ENCODE data around the gene MAP1LC3A. TPM values are rescaled to one million over a fixed set of nuclear protein-coding genes. Genes with fewer than 3 reads are reported as not detected.

MAP1LC3A gene
- total RNA-seq, 1 experiment from 2014 or later, result not detected

DNA sequence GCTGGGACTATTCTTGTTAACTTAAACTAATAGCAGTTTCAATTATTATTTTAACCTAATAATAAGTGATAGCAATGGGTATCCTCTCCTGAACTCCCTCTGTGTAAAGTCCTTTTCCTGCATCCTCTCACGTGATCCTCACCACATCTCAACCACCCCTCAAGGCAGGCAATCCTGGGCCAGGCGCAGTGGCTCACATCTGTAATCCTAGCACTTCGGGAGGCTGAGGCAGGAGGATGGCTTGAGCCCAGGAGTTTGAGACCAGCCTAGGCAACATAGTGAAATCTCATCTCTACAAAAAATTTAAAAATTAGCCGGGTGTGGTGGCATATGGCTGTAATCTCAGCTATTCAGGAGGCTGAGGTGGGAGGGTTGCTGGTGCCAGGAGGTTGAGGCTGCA lies 23.7 kb downstream of the MAP1LC3A start:
- TF ChIP-seq, protein P1, sequence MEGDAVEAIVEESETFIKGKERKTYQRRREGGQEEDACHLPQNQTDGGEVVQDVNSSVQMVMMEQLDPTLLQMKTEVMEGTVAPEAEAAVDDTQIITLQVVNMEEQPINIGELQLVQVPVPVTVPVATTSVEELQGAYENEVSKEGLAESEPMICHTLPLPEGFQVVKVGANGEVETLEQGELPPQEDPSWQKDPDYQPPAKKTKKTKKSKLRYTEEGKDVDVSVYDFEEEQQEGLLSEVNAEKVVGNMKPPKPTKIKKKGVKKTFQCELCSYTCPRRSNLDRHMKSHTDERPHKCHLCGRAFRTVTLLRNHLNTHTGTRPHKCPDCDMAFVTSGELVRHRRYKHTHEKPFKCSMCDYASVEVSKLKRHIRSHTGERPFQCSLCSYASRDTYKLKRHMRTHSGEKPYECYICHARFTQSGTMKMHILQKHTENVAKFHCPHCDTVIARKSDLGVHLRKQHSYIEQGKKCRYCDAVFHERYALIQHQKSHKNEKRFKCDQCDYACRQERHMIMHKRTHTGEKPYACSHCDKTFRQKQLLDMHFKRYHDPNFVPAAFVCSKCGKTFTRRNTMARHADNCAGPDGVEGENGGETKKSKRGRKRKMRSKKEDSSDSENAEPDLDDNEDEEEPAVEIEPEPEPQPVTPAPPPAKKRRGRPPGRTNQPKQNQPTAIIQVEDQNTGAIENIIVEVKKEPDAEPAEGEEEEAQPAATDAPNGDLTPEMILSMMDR (conservative IDR thresholded peaks at IDR 0.05), result no peak
- no peak for TF ChIP-seq EZH2 (IDR thresholded peaks at IDR 0.05; ENCODE audit: low read depth)
- no peak overlapping the region for H3K4me3 ChIP-seq
- H3K79me2 ChIP-seq (ENCODE audit: low read depth), result no peaks in the 10 kb centered on the region
- CTCF ChIA-PET, result no interaction called here
- BruUV-seq (replicated peaks), result no TSS peak
- no peak overlapping the region for H3K27ac ChIP-seq
- H2AFZ ChIP-seq, result no peak overlapping the region
- DNase-seq, result no peak
- no peaks in the 10 kb centered on the region for H3K9me2 ChIP-seq (ENCODE audit: insufficient read depth)
- H3K9me3 ChIP-seq (ENCODE audit: insufficient read depth, low read depth), result no peaks in the 10 kb centered on the region
- H3K36me3 ChIP-seq (ENCODE audit: low read depth), result no peaks in the 10 kb centered on the region; the same call in 1 of the 2 replicates
- H3F3A ChIP-seq (ENCODE audit: insufficient read depth, low read depth), result peaks cover 9% of the 10 kb centered on the region; the same call in 1 of the 2 replicates
- H3K27me3 ChIP-seq (ENCODE audit: insufficient read depth, low read depth), result no peaks in the 10 kb centered on the region
- H3K4me2 ChIP-seq, result no peak overlapping the region
- intact Hi-C loops (cut with micrococcal nuclease; ENCODE audit: unreplicated experiment), result no loop called here
- peaks cover 31% of the 10 kb centered on the region for H3K4me1 ChIP-seq (replicated peaks; ENCODE audit: insufficient read depth)
- POLR2A ChIA-PET (ENCODE audit: unreplicated experiment), result no interaction called here
- no peaks in the 10 kb centered on the region for H4K20me1 ChIP-seq (ENCODE audit: insufficient read depth)

DNA sequence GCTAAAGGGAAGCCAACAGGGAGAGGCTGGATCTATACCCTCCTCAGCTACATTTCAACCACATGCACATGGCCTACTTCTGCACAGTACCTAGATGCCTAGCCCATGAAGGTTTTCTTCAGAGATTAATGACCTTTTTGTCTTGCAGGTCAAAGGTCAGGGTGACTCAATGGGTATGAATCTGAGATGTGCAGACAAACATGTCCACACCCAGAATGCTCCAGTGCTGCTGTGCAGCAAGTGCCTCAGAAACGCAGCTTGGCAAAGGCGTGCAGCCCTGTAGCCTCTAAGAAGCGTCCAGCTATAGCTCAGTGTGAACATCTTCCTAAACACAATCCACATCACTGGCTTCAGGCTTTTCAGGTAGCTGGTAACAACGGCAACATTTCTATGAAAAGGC lies 24.4 kb downstream of the MAP1LC3A start:
- Histone ChIP-seq H4K20me1 (ENCODE audit: insufficient read depth) (no peaks in the 10 kb centered on the region), H3K79me2 (ENCODE audit: low read depth) (no peaks in the 10 kb centered on the region), H2AFZ (no peak overlapping the region), H3K9me2 (ENCODE audit: insufficient read depth) (no peaks in the 10 kb centered on the region), H3K4me3 (no peak overlapping the region), H3K4me1 (replicated peaks; ENCODE audit: insufficient read depth) (peaks cover 31% of the 10 kb centered on the region), H3K27ac (no peak overlapping the region), H3K27me3 (ENCODE audit: insufficient read depth, low read depth) (no peaks in the 10 kb centered on the region), H3K36me3 (ENCODE audit: low read depth) (no peaks in the 10 kb centered on the region; the same call in 1 of the 2 replicates), H3F3A (ENCODE audit: insufficient read depth, low read depth) (peaks cover 9% of the 10 kb centered on the region; the same call in 1 of the 2 replicates), H3K4me2 (no peak overlapping the region), H3K9me3 (ENCODE audit: insufficient read depth, low read depth) (no peaks in the 10 kb centered on the region)
- peak in 1 of 2 experiments; percentile 41 for DNase-seq
- intact Hi-C loops (cut with micrococcal nuclease; ENCODE audit: unreplicated experiment), result no loop called here
- no TSS peak for BruUV-seq (replicated peaks)
- CTCF ChIA-PET, result no interaction called here
- POLR2A ChIA-PET (ENCODE audit: unreplicated experiment), result interaction anchor here (0.6 to 0.7 kb wide), 3 partner anchors 94 to 341 kb away, joined by 3 to 5 read pairs (median 5); no protein-coding TSS in a partner anchor
- TF ChIP-seq EZH2 (IDR thresholded peaks at IDR 0.05; ENCODE audit: low read depth), result no peak
- TF ChIP-seq, protein P1 (conservative IDR thresholded peaks at IDR 0.05), result no peak

DNA sequence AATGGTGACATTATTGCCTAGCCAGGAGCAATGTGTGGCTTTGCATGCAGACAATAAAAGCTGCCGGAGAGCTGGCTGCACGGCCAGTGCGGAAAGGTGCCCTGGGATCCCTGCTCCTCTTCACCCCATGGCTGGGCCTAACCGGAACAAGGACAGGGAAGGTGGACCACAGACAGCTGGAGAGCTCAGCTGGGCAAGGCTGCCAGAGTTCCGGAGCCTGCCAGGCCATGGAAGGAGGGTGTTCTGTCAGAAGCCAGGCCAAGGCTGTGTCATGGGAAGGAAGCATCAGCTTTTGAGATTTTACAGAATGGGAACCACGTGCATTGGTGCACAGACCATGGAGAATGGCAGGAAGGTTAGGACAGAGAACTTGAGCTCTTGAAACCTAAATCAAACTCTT lies 25.0 kb downstream of the MAP1LC3A start:
- BruUV-seq (replicated peaks), result no TSS peak
- H3K27ac ChIP-seq, result no peak overlapping the region
- TF ChIP-seq EZH2 (IDR thresholded peaks at IDR 0.05; ENCODE audit: low read depth), result no peak
- TF ChIP-seq, protein P1 (conservative IDR thresholded peaks at IDR 0.05), result no peak

More for the DNA sequence above, 25.0 kb downstream of the MAP1LC3A start:
- Histone ChIP-seq H3K9me3 (ENCODE audit: insufficient read depth, low read depth) (no peaks in the 10 kb centered on the region), H3F3A (ENCODE audit: insufficient read depth, low read depth) (peaks cover 9% of the 10 kb centered on the region; the same call in 1 of the 2 replicates), H3K79me2 (ENCODE audit: low read depth) (no peaks in the 10 kb centered on the region), H3K4me3 (no peak overlapping the region), H3K27me3 (ENCODE audit: insufficient read depth, low read depth) (no peaks in the 10 kb centered on the region), H3K9me2 (ENCODE audit: insufficient read depth) (no peaks in the 10 kb centered on the region), H4K20me1 (ENCODE audit: insufficient read depth) (no peaks in the 10 kb centered on the region), H3K4me1 (replicated peaks; ENCODE audit: insufficient read depth) (peaks cover 30% of the 10 kb centered on the region), H3K4me2 (no peak overlapping the region), H2AFZ (no peak overlapping the region), H3K36me3 (ENCODE audit: low read depth) (no peaks in the 10 kb centered on the region; the same call in 1 of the 2 replicates)
- intact Hi-C loops (cut with micrococcal nuclease; ENCODE audit: unreplicated experiment), result no loop called here
- ChIA-PET POLR2A (ENCODE audit: unreplicated experiment) (interaction anchor here (0.5 to 0.7 kb wide), 2 partner anchors 94 to 264 kb away, joined by 3 read pairs; no protein-coding TSS in a partner anchor), CTCF (interaction anchor here (0.6 kb wide), 1 partner anchor 621 kb away, joined by 8 read pairs; no protein-coding TSS in a partner anchor)
- DNase-seq, result no peak

Data from PC-9 (cell line).